ENCODE results near the gene RUNDC3A.
A peak's percentile ranks its signal among the peaks of the same experiment; 100 is the strongest.

Gene RUNDC3A

DNA sequence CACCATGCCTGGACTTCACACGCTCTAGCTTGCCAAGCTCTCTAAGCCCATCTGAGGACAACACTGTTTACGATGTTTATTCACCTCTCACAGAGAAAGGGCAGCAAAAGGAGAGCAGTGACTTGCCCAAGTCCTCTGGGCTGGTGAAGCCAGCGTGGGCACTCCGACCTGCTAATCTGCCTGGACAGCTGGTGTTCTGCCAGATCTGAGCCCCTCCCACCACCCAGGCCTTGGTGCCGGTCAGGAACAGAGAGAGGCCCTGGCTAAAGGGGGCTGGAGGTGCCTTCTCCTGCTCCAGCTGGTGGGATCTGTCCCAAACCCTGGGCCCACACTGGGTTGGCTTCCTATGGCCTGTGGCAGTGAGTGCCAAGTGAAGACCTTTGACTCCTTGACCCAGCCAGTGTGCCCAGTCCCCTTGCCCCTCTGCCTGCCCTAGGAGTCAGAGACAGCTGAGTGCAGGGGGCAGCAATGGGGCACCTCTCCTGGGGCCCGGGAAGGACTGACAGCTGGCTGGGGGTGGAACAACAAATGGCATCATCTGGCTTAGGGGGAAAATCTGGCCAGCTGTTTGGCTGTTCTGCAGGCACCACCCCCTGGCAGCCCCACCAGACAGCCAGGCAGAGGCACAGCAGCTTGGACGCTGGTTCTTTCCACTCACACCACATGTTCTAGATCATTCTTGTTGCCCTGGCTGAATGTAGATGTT lies 38.7 kb upstream of the RUNDC3A start:
- H3K27me3 ChIP-seq (ENCODE audit: insufficient read depth, poor library complexity, severe bottlenecking) = no peaks in the 10 kb centered on the region
- no peak overlapping the region for H3K27ac ChIP-seq (ENCODE audit: poor library complexity, severe bottlenecking)
- H3K36me3 ChIP-seq (ENCODE audit: low read depth) = no peaks in the 10 kb centered on the region
- ATAC-seq (ENCODE audit: low read depth) (no peak), DNase-seq (ENCODE audit: low spot score) (no peak)
- TF ChIP-seq, protein P1, sequence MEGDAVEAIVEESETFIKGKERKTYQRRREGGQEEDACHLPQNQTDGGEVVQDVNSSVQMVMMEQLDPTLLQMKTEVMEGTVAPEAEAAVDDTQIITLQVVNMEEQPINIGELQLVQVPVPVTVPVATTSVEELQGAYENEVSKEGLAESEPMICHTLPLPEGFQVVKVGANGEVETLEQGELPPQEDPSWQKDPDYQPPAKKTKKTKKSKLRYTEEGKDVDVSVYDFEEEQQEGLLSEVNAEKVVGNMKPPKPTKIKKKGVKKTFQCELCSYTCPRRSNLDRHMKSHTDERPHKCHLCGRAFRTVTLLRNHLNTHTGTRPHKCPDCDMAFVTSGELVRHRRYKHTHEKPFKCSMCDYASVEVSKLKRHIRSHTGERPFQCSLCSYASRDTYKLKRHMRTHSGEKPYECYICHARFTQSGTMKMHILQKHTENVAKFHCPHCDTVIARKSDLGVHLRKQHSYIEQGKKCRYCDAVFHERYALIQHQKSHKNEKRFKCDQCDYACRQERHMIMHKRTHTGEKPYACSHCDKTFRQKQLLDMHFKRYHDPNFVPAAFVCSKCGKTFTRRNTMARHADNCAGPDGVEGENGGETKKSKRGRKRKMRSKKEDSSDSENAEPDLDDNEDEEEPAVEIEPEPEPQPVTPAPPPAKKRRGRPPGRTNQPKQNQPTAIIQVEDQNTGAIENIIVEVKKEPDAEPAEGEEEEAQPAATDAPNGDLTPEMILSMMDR (IDR thresholded peaks at IDR 0.05; ENCODE audit: poor library complexity, severe bottlenecking) = no peak
- H3K9me3 ChIP-seq (ENCODE audit: severe bottlenecking) = no peaks in the 10 kb centered on the region
- H3K4me3 ChIP-seq (ENCODE audit: severe bottlenecking) = no peak overlapping the region
- no peaks in the 10 kb centered on the region for H3K4me1 ChIP-seq (ENCODE audit: insufficient read depth, poor library complexity, severe bottlenecking)

DNA sequence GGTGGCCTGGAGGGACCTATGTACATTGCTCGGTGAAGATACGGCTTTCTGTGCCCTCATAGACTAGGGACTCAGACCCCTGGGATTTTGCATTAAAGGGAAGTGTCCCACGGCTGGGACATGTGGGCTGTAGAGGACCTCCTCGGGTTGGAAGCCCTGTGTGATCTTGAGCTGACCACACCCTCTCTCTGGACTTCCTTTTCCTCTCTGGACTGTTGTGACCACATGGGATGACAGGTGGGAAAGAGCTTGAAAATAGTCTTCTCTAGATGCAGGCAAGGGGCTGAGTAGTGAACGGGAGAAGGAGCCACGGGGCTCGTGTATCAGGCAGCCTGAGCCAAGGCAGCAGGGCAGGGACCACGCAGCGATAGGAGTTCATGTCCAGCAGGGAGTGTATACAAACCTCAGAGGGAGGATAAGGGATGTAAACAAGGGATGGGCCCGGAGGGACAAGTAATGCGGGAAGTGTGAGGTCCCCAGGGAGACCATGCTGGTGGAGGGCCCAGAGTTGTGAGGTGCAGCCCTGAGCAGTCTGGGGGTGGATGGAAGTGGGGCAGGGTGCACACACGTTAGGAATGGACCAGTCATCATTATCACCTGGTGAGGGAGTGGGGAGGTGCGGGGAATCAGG lies 36.0 kb upstream of the RUNDC3A start:
- Histone ChIP-seq H3K27me3 (ENCODE audit: insufficient read depth, poor library complexity, severe bottlenecking) (no peaks in the 10 kb centered on the region), H3K4me1 (ENCODE audit: insufficient read depth, poor library complexity, severe bottlenecking) (no peaks in the 10 kb centered on the region), H3K9me3 (ENCODE audit: severe bottlenecking) (no peaks in the 10 kb centered on the region), H3K36me3 (ENCODE audit: low read depth) (no peaks in the 10 kb centered on the region), H3K4me3 (ENCODE audit: severe bottlenecking) (no peak overlapping the region), H3K27ac (ENCODE audit: poor library complexity, severe bottlenecking) (no peak overlapping the region)
- ATAC-seq (ENCODE audit: low read depth) (0 out of 3 replicates have a peak, but pooled peaks have one; percentile 17), DNase-seq (ENCODE audit: low spot score) (no peak)
- TF ChIP-seq, protein P1 (IDR thresholded peaks at IDR 0.05; ENCODE audit: poor library complexity, severe bottlenecking) = no peak

DNA sequence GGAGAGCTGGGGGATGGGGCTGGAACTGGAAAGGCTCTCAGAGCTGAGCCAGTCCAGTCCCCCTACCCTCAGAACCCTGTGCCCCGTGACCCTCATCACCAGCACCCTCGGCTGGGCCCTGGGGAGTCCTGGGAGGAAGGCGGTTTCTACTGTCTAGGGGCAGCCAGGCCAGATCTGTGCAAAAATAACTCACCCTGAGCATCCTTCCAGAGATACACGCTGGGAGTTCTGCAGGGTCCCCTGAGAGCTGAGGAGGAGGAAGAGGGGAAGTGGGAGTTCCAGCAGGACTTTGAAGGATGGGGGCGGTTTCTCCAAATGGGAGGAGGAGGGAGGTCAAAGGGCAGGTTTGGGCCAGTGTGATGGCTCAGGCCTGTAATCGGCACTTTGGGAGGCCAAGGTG lies 35.4 kb upstream of the RUNDC3A start:
- TF ChIP-seq, protein P1 (IDR thresholded peaks at IDR 0.05; ENCODE audit: poor library complexity, severe bottlenecking) = no peak
- H3K9me3 ChIP-seq (ENCODE audit: severe bottlenecking) = no peaks in the 10 kb centered on the region
- no peaks in the 10 kb centered on the region for H3K4me1 ChIP-seq (ENCODE audit: insufficient read depth, poor library complexity, severe bottlenecking)
- H3K4me3 ChIP-seq (ENCODE audit: severe bottlenecking) = no peak overlapping the region
- H3K36me3 ChIP-seq (ENCODE audit: low read depth) = no peaks in the 10 kb centered on the region
- H3K27me3 ChIP-seq (ENCODE audit: insufficient read depth, poor library complexity, severe bottlenecking) = no peaks in the 10 kb centered on the region
- ATAC-seq (ENCODE audit: low read depth) (no peak), DNase-seq (ENCODE audit: low spot score) (no peak)
- no peak overlapping the region for H3K27ac ChIP-seq (ENCODE audit: poor library complexity, severe bottlenecking)

DNA sequence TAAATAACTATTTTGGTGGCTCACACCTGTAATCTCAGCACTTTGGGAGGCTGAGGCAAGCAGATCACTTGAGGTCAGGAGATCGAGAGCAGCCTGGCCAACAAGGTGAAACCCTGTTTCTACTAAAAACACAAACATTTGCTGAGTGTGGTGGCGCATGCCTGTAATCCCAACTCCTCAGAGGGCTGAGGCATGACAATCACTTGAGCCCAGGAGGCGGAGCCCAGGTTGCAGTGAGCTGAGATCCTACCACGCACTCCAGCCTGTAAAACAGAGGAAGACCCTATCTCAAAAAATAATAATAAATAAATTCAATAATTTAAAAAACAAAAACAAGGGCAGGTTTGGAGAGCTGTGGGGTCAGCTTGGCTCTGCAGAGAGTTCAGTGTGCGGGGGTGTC lies 34.8 kb upstream of the RUNDC3A start:
- TF ChIP-seq, protein P1 (IDR thresholded peaks at IDR 0.05; ENCODE audit: poor library complexity, severe bottlenecking) = no peak
- ATAC-seq (ENCODE audit: low read depth) = no peak
- Histone ChIP-seq H3K4me1 (ENCODE audit: insufficient read depth, poor library complexity, severe bottlenecking) (no peaks in the 10 kb centered on the region), H3K27ac (ENCODE audit: poor library complexity, severe bottlenecking) (no peak overlapping the region), H3K36me3 (ENCODE audit: low read depth) (no peaks in the 10 kb centered on the region), H3K4me3 (ENCODE audit: severe bottlenecking) (no peak overlapping the region), H3K27me3 (ENCODE audit: insufficient read depth, poor library complexity, severe bottlenecking) (no peaks in the 10 kb centered on the region), H3K9me3 (ENCODE audit: severe bottlenecking) (no peaks in the 10 kb centered on the region)
- DNase-seq (ENCODE audit: low spot score) = no peak

DNA sequence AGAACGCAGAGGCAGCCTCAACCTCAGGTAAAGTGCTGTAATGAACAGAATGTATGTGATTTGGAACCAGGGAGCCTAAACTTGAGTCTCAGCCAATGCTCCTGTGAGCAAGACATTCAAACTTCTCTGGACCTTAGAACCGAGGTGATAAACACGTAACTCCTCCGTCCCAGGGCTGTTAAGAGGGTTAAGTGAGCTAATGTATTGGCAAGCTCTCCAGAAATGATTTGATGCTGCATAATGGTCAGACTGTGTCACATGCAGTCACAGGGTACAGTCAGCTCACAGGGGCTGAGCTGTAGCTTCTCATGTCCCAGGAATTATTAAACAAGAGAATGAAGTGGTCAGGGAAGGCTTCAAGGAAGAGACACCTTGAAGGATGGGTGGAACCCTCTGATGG lies 30.4 kb upstream of the RUNDC3A start:
- no peaks in the 10 kb centered on the region for H3K27me3 ChIP-seq (ENCODE audit: insufficient read depth, poor library complexity, severe bottlenecking)
- no peak overlapping the region for H3K4me3 ChIP-seq (ENCODE audit: severe bottlenecking)
- no peak for DNase-seq (ENCODE audit: low spot score)
- TF ChIP-seq, protein P1 (IDR thresholded peaks at IDR 0.05; ENCODE audit: poor library complexity, severe bottlenecking) = no peak
- H3K9me3 ChIP-seq (ENCODE audit: severe bottlenecking) = no peaks in the 10 kb centered on the region
- no peak overlapping the region for H3K27ac ChIP-seq (ENCODE audit: poor library complexity, severe bottlenecking)
- no peak for ATAC-seq (ENCODE audit: low read depth)
- no peaks in the 10 kb centered on the region for H3K36me3 ChIP-seq (ENCODE audit: low read depth)
- peaks cover 6% of the 10 kb centered on the region for H3K4me1 ChIP-seq (ENCODE audit: insufficient read depth, poor library complexity, severe bottlenecking)

Measured in RWPE2 (cell line).